ENCODE measurements around the gene TGDS.

TGDS gene

GRCh38 chr13:94524407-94524806 lies 71.5 kb downstream of the TGDS start:
- Histone ChIP-seq H3K27ac (no peak overlapping the region), H3K4me3 (no peak overlapping the region)
